Trophoblast cell (in vitro differentiated cells and primary cell): ENCODE results near the gene C19orf18.

Experiments used
- DNase-seq, 2 donors: peaks; one replicate each; pipeline ENCODE4 v3.0.0-alpha.2; 2016
- H2AFZ ChIP-seq: 2 replicates; pipeline ENCODE4 v1.6.1; 2013; ENCODE audit warnings: low read length, moderate library complexity, mild to moderate bottlenecking; ENCODE audit not compliant: insufficient read depth, poor library complexity
- H2AK5ac ChIP-seq: 2 replicates; pipeline ENCODE4 v1.6.1; 2013; ENCODE audit warnings: mild to moderate bottlenecking, low read length
- H2BK120ac ChIP-seq: 2 replicates; pipeline ENCODE4 v1.6.1; 2013; ENCODE audit warnings: low read length, mild to moderate bottlenecking, moderate library complexity; ENCODE audit not compliant: insufficient read depth, poor library complexity
- H2BK12ac ChIP-seq: 2 replicates; pipeline ENCODE4 v1.6.1; 2013; ENCODE audit warnings: mild to moderate bottlenecking, low read length, moderate library complexity
- H2BK5ac ChIP-seq: 2 replicates; pipeline ENCODE4 v1.6.1; 2013; ENCODE audit warnings: low read length, low read depth, moderate library complexity, mild to moderate bottlenecking; ENCODE audit not compliant: poor library complexity
- H3K14ac ChIP-seq: 2 replicates; pipeline ENCODE4 v1.6.1; 2013; ENCODE audit warnings: mild to moderate bottlenecking, low read length
- H3K18ac ChIP-seq: 2 replicates; pipeline ENCODE4 v1.6.1; 2013; ENCODE audit warnings: mild to moderate bottlenecking, low read length
- H3K23ac ChIP-seq: 2 replicates; pipeline ENCODE4 v1.6.1; 2013; ENCODE audit warnings: low read length
- H3K27ac ChIP-seq: 2 replicates; pipeline ENCODE4 v1.5.1; 2013; ENCODE audit warnings: low read depth, mild to moderate bottlenecking, inconsistent platforms, low read length, moderate library complexity
- H3K27me3 ChIP-seq: 2 replicates; pipeline ENCODE4 v1.6.1; 2013; ENCODE audit warnings: inconsistent platforms, mild to moderate bottlenecking, low read length, moderate library complexity; ENCODE audit not compliant: insufficient read depth
- H3K36me3 ChIP-seq, 2 experiments: 1 replicate in 1 of 2; 2 replicates in 1 of 2; pipeline ENCODE4 v1.6.1; 2013; ENCODE audit warnings: low read length in 2 of 2, mild to moderate bottlenecking in 2 of 2, moderate library complexity in 1 of 2; ENCODE audit not compliant: insufficient read depth in 2 of 2, control insufficient read depth in 1 of 2
- H3K4ac ChIP-seq: 2 replicates; pipeline ENCODE4 v1.6.1; 2013; ENCODE audit warnings: low read depth, mild to moderate bottlenecking, low read length, moderate library complexity
- H3K4me1 ChIP-seq, 2 experiments: 1 replicate in 1 of 2; 2 replicates in 1 of 2; pipeline ENCODE4 v1.6.1; 2013; ENCODE audit warnings: low read length in 2 of 2, mild to moderate bottlenecking in 2 of 2, moderate library complexity in 1 of 2; ENCODE audit not compliant: insufficient read depth in 2 of 2, control insufficient read depth in 1 of 2
- H3K4me2 ChIP-seq: 2 replicates; pipeline ENCODE4 v1.6.1; 2013; ENCODE audit warnings: inconsistent platforms, mild to moderate bottlenecking, low read length, moderate library complexity
- H3K4me3 ChIP-seq: 2 replicates; pipeline ENCODE4 v1.5.1; 2013; ENCODE audit warnings: mild to moderate bottlenecking, low read depth, low read length, inconsistent platforms
- H3K79me1 ChIP-seq: one replicate; pipeline ENCODE4 v1.6.1; 2013; ENCODE audit warnings: low read length
- H3K79me2 ChIP-seq: 2 replicates; pipeline ENCODE4 v1.6.1; 2013; ENCODE audit warnings: low read length, mild to moderate bottlenecking; ENCODE audit not compliant: control insufficient read depth, insufficient read depth, poor library complexity
- H3K9ac ChIP-seq: 2 replicates; pipeline ENCODE4 v1.6.1; 2013; ENCODE audit warnings: mild to moderate bottlenecking, low read length
- H3K9me3 ChIP-seq: 2 replicates; pipeline ENCODE4 v1.6.1; 2013; ENCODE audit warnings: low read depth, mild to moderate bottlenecking, control low read depth, inconsistent platforms, low read length; ENCODE audit not compliant: insufficient read depth
- H4K12ac ChIP-seq: 2 replicates; pipeline ENCODE4 v1.6.1; 2013; ENCODE audit warnings: low read depth, mild to moderate bottlenecking, low read length, moderate library complexity
- H4K8ac ChIP-seq: 2 replicates; pipeline ENCODE4 v1.6.1; 2013; ENCODE audit warnings: low read depth, mild to moderate bottlenecking, low read length, moderate library complexity
- H4K91ac ChIP-seq: one replicate; pipeline ENCODE4 v1.6.1; 2013; ENCODE audit warnings: low read depth, mild to moderate bottlenecking, low read length, moderate library complexity
- WGBS: extraction: QIAGEN DNeasy Blood & Tissue Kit; methylation state at CpG from one replicate; pipeline ENCODE4 v1.1.7; 2013; ENCODE audit warnings: missing lambda C conversion rate; ENCODE audit not compliant: insufficient read length, insufficient coverage; ENCODE audit errors: extremely low coverage; 5-methylcytosine and 5-hydroxymethylcytosine counted together

C19orf18 gene

GRCh38 chr19:57964761-57965160 is 9.6 kb downstream of the C19orf18 start:
- H3K4me1 ChIP-seq = no peaks in the 10 kb centered on the region
- H2BK12ac ChIP-seq = no peak overlapping the region
- H3K27ac ChIP-seq = no peak overlapping the region
- DNase-seq = no peak
- H3K4me2 ChIP-seq = no peak overlapping the region
- no peak overlapping the region for H3K4me3 ChIP-seq
- no peak overlapping the region for H4K12ac ChIP-seq
- no peaks in the 10 kb centered on the region for H3K36me3 ChIP-seq
- WGBS = no CpG with 5 or more reads among the region's 8 CpGs
- H3K18ac ChIP-seq = no peak overlapping the region
- no peak overlapping the region for H3K14ac ChIP-seq
- H2BK5ac ChIP-seq = no peak overlapping the region
- H3K79me1 ChIP-seq = no peaks in the 10 kb centered on the region
- H2BK120ac ChIP-seq = no peak overlapping the region
- no peak overlapping the region for H3K4ac ChIP-seq
- no peak overlapping the region for H4K91ac ChIP-seq
- H3K23ac ChIP-seq = no peak overlapping the region
- H2AFZ ChIP-seq = no peak overlapping the region
- H3K79me2 ChIP-seq = no peaks in the 10 kb centered on the region
- H3K27me3 ChIP-seq = no peaks in the 10 kb centered on the region
- no peak overlapping the region for H2AK5ac ChIP-seq
- no peak overlapping the region for H4K8ac ChIP-seq
- H3K9me3 ChIP-seq = peaks cover 18% of the 10 kb centered on the region
- H3K9ac ChIP-seq = no peak overlapping the region

- H2BK12ac ChIP-seq = no peak overlapping the region
- no peak overlapping the region for H3K14ac ChIP-seq
- no peak overlapping the region for H3K18ac ChIP-seq
- H3K4me1 ChIP-seq = no peaks in the 10 kb centered on the region
- no peak overlapping the region for H2BK5ac ChIP-seq
- peaks cover 14% of the 10 kb centered on the region for H3K9me3 ChIP-seq
- no CpG with 5 or more reads among the region's 1 CpG for WGBS
- no peak overlapping the region for H2AFZ ChIP-seq
- H3K4me2 ChIP-seq = no peak overlapping the region
- H3K23ac ChIP-seq = no peak overlapping the region
- no peaks in the 10 kb centered on the region for H3K36me3 ChIP-seq
- H3K79me2 ChIP-seq = no peaks in the 10 kb centered on the region
- H4K12ac ChIP-seq = no peak overlapping the region
- H3K9ac ChIP-seq = no peak overlapping the region
- no peak overlapping the region for H3K4ac ChIP-seq
- H3K27ac ChIP-seq = no peak overlapping the region
- no peaks in the 10 kb centered on the region for H3K79me1 ChIP-seq
- no peak overlapping the region for H4K8ac ChIP-seq
- H4K91ac ChIP-seq = no peak overlapping the region
- no peaks in the 10 kb centered on the region for H3K27me3 ChIP-seq
- DNase-seq = no peak
- H2BK120ac ChIP-seq = no peak overlapping the region
- H3K4me3 ChIP-seq = no peak overlapping the region
- H2AK5ac ChIP-seq = no peak overlapping the region
Observed at GRCh38 chr19:57961785-57962184, 12.5 kb downstream of the C19orf18 start.

DNA sequence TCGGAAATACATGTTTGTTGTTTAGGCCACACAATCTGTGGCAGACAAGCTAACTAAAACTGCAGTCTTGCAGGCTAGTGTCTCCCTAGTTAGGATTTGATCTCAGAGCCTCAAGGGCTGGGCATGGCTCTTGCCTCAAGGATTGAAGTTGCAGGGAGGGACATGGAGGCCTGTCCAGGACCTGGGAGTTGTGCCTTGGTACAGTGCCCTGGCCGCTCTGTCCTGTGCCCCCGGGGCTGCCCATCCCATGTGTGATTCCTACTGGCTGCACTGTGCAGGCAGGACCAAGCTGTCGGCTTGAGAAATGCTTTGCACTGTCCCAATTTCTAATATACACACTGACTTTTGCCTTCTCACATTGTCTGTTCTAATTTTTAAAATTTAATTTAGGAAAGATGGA is 19.3 kb downstream of the C19orf18 start:
- Histone ChIP-seq H3K79me2 (no peaks in the 10 kb centered on the region), H3K9me3 (peaks cover 29% of the 10 kb centered on the region), H4K91ac (no peak overlapping the region), H2AK5ac (no peak overlapping the region), H3K4me1 (no peaks in the 10 kb centered on the region), H2BK12ac (no peak overlapping the region), H3K9ac (no peak overlapping the region), H3K23ac (no peak overlapping the region), H3K4me3 (no peak overlapping the region), H3K27me3 (no peaks in the 10 kb centered on the region), H4K8ac (no peak overlapping the region), H3K79me1 (no peaks in the 10 kb centered on the region), H3K18ac (no peak overlapping the region), H2BK5ac (no peak overlapping the region), H3K4ac (no peak overlapping the region), H4K12ac (no peak overlapping the region), H3K14ac (no peak overlapping the region), H3K4me2 (no peak overlapping the region), H2AFZ (no peak overlapping the region), H3K27ac (no peak overlapping the region), H3K36me3 (no peaks in the 10 kb centered on the region), H2BK120ac (no peak overlapping the region)
- WGBS = no CpG with 5 or more reads among the region's 4 CpGs
- DNase-seq = no peak

GRCh38 chr19:57949702-57950101 is 24.6 kb downstream of the C19orf18 start:
- DNase-seq = no peak
- no peak overlapping the region for H3K14ac ChIP-seq
- no peak overlapping the region for H4K12ac ChIP-seq
- no peak overlapping the region for H3K27ac ChIP-seq
- H3K4me2 ChIP-seq = no peak overlapping the region
- no CpG with 5 or more reads among the region's 12 CpGs for WGBS
- peaks cover 7 to 8% of the 10 kb centered on the region in 2 experiments for H3K4me1 ChIP-seq
- H3K4me3 ChIP-seq = no peak overlapping the region
- H3K79me1 ChIP-seq = peaks cover 3% of the 10 kb centered on the region
- H2AK5ac ChIP-seq = no peak overlapping the region
- no peak overlapping the region for H2BK120ac ChIP-seq
- no peak overlapping the region for H3K18ac ChIP-seq
- no peak overlapping the region for H2BK12ac ChIP-seq
- H3K4ac ChIP-seq = no peak overlapping the region
- H3K79me2 ChIP-seq = peaks cover 8% of the 10 kb centered on the region
- H4K91ac ChIP-seq = no peak overlapping the region
- H3K23ac ChIP-seq = no peak overlapping the region
- H3K9ac ChIP-seq = no peak overlapping the region
- H3K36me3 ChIP-seq = peaks cover 0 to 2% of the 10 kb centered on the region in 2 experiments
- H2AFZ ChIP-seq = no peak overlapping the region
- H3K9me3 ChIP-seq = peaks cover 28% of the 10 kb centered on the region
- no peak overlapping the region for H4K8ac ChIP-seq
- no peak overlapping the region for H2BK5ac ChIP-seq
- no peaks in the 10 kb centered on the region for H3K27me3 ChIP-seq
